ENCODE results near the gene TLE1.

TLE1 gene

DNA sequence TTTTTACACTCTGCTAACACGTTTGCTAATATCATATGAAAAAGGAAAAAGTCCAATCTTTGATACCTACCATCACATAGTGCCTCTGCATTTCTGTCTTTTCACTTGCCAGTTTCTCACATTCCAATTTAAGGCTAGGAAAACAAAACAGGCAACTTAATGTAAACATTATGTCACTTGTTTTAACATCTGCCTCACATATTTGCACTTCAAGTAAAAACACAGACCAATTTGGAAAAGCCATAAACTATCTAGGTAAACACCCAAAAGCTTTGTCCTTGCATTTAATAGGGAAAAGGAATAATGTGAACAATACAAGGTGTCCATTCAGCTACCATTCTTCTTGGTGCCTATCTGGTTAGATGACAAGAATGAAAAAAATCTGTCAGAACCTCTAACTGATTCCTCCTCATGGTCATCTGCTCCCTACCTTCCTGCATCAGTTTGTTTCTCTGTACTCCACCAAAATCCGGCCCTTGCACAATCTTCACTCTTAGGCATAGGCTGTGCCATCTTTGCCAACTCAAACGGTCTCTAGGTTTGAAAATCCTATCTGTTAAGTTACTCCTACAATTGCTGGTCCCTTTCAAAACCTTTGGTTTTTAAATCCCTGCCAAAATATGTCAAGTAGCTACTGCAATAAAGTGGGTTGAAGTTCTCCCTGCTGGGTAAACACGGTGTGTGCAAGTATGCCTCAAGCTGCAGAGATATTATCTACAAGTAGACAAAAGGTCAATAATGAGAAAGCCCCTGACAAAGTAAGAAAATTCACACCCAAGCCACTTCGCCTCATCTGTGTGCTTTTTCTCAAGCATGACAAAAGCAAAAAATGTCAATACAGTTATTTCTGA, 3.4 kb downstream of the TLE1 start:
- no peak for DNase-seq

DNA sequence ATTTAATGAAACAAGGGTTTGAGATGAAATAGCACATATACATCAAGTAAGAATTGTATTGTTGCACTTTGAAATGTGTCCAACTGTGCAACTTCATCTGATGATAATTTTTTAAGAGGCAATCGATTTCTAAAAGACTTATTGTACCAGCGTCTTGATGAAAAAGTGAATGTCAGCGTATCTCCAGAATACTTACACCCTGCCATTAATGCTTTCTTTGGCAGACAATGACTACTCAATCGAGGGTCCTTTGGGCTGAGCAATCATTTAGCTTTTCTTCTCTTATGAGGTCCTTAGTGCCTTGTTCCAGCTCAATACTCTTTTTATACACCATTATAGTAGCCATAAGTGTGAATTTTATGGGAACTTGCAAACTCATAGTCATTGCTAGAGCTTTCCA, 4.7 kb downstream of the TLE1 start:
- DNase-seq, result no peak

DNA sequence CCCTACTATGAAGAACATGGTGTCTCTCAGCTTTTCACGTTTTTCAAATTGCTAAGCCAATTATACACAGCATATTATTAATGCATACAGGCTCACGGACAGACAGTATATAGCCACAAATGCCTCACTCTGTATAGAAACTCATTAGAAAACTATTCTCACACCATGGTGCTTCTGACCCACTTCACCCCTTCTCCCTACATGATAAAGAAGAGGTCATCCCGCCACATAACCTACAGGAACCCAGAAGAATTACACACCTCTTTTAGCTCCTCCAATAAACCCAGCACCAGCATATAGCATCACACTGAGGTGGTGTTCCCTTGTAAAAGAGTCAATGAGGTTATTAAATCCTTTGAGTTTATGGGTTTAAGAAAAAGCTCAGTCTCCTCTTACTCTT, 5.6 kb downstream of the TLE1 start:
- DNase-seq, result no peak

DNA sequence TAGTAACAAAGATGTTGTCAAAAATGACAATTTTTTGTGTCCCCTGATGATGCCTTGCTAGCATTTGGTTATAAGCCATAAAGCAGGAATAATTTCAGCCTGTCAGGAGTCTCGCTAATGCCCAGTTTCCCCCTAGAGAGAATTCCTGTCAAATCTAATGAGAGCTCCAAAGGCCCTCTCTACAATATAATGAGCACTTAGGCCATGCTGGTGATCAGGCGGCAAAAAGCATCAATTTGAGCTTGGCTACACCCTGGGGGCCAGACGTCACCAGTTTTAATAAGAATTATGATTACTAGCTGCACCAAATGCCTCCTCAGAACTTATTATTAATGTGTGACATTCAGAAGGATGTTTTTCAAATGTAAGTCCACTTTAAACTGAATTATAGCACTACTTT, 6.1 kb downstream of the TLE1 start:
- no peak for DNase-seq

DNA sequence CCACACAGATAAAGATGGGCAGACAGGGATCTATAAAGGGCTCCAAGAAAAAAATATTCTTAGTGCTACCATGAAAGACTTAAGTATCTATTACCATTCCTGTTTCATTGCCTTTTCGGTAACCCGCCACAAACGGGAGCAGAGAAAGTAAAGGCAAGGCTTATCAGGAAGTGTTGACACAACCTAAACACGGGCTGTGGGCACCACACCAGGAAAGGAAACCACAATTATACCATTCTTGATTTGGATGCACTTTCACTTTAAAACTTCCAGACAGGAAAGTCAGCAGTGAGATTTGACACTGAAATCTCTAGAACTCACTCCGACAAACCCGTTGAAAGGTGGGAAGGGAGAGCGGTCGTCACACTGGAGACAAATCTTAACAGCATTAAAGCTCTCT, 6.5 kb downstream of the TLE1 start:
- DNase-seq, result no peak

DNA sequence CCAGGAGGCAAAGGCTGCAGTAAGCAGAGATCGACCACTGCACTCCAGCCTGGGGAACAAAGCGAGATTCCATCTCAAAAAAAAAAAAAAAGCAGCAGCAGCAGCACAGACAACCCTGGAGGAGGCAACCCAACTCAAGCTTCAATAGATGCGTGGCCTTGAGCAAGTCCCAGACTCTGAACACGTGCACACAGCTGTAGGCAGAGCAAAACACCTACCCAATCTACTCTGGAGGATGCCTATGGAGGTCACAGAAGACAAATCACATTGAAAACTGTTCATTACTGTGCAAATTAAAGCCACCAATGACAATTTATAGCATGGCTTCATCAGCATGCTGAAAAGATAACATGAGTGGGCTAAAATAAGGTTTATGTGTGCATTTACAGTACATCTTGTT, 7.2 kb downstream of the TLE1 start:
- no peak for DNase-seq

DNA sequence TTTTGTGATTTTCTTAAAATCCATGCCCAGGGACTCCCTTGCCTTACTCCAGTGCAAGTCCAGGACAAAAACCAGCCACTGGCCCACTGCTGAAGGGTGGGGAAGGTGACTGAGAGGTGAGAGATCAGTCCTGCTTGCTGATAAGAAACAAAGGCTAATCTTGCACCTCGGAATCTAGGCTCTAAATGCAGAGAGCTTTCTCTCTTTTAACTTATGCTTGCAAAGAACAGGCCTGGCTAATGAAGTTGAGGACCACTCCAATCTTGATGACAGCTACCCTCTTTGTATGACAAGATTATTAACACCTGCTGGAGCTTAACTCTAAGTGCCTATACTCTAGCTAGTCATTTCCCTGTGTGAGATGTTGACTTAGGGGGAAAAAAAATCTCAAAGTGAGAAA, 8.8 kb downstream of the TLE1 start:
- no peak for DNase-seq

DNA sequence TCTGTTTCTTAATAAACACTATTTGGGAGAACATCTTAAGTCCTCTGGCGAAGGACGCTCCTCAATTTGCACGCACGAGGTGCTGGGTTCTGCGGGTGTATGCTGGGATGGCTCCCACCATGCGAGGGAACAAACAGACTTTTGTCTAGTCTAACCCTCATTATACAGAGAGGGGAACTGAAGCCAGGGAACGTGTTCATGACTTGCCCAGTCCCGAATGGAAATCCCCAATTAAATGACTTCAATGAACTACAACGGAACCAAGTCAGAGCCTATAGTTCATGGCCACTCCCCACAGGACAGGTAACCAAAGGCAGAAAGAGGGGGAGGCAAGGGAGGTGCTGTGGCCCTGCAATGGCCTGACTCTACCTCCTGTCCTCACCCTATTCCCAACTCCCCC, 9.3 kb downstream of the TLE1 start:
- no peak for DNase-seq

DNA sequence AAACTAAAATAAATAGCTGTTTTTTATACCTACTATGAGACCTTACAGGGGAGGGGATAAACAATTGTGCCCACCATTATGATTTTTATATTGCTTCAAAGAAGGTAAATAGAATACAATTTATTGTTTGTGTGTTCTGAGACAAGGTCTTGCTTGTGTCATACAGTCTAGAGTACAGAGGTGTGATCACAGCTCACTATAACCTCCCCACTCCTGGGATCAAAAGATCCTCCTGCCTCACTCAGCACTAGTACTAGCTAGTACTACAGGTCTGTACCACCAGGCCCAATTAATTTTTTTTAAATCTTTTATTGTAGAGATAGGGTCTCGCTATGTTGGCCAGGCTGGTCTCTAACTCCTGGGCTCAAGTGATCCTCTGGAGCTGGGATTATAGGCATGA, 11.3 kb downstream of the TLE1 start:
- DNase-seq, result no peak

DNA sequence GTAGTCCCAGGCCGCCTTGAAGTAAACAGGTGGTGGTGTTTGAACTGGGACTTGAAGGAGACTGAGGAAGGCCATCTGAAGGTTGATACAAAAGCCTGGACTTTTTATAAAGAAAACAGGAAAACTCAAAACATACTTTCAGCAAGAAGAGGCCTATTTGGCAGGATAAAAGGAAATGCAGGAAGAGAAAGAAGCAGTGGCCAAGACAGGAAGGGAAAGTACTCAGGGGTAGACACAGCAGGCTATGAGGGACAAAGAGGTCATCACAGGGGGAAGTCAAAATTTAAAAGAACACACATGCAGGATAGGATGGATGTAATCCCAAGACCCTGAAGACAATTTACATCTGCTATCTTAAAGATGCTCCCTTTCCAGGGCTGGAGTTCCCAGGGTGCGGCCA, 13.0 kb downstream of the TLE1 start:
- DNase-seq, result no peak

DNA sequence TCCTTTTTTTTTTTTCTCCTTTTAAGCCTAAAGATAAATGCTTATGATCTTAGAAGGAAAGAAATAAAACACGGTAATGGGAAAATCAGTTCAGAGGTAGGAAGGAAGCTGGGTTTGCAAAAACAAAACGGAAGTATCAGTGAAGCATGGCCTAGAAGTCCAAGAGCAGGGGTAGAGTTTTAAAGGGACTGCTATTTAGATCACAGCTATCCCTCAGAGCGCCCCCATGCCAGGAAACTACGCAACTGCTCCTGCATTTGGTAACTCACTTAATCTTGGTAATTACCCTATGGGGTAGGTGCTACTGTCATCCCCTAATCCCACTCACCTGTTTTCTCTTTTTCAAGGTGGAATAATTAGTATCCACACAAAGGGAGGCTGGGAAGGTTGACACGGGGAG, 16.0 kb downstream of the TLE1 start:
- no peak for DNase-seq

DNA sequence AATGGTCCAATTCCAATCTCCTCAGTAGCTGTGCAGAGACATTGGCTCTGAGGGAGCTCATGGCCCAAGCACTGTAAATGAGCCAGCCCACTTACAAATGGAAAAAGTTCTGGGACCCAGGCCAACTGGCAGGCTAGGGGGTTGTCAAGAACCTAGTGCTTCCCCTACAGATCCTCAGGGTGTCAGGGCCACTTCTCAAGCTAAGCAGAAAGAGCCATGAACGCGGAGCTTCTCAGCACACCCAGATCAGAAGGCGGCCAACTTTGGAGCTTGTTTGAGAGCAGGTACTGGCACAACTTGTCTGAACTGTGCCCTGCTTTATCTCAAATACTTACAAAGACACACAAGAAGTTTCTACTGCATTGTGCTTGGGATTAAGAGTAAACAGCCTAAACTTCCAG, 17.5 kb downstream of the TLE1 start:
- DNase-seq, result no peak

DNA sequence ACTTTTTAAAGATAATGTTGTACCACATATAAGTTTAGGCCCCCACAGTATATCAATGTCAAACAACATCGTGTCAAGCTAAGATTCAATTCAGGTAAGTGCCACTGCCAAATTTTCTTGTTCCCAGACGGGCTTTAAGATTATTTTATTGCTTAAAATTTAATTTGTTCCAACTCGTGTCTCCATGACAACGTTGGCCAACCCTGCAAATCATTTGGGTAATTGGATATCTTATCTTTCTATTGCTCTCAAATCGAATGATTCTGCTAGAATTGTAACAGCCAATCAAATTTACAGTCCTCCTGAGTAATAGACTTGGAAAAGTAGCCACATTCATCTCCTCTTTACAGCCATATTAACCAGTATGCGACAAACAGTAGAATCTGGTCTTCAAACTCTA, 19.5 kb downstream of the TLE1 start:
- DNase-seq, result no peak

DNA sequence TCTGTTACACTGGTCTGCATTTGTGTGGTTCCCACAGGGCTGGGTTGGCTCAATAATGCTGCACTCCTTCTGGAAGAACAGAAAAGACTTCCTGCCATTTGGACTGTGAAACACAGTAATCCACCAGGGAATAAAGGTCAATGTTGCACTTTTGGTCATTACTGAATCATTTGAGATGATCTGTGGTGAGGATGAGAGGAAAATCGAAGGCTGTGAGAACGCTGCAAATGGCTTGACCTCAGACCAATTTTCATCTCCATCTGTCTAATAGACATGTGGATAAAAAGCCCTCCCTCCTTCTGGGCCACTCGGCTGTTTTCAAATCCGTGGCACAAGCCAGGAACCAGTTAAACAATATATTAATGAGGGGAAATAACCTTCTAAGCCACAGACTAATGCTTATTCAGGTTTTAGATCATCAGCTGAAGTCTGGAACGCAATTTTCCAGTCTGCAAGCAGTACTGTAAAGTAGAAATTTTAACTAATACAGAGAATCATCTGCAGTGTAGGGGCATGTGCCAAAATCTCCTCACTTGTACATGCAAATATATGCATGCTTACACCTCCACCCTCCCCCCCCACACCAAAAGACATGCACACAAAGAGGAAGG, 20.2 kb downstream of the TLE1 start:
- no peak for DNase-seq

DNA sequence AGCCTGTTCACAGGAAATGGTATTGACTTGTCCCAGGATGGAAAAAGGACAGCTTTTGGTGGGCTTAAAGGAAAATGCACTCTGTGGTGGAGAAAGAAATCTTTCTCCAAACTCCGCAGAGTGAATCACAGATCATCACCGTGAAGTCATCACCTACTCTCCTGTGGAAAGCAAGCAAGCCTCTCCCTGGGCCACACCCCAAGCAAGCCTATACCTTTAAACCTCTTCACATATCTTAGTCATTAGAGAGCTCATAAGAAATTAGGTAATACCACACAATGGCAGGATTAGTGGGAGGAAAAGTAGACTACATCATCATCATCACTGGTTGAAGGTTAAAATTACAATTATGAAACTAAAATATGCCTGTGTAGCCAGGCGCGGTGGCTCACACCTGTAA, 23.2 kb downstream of the TLE1 start:
- DNase-seq, result no peak

DNA sequence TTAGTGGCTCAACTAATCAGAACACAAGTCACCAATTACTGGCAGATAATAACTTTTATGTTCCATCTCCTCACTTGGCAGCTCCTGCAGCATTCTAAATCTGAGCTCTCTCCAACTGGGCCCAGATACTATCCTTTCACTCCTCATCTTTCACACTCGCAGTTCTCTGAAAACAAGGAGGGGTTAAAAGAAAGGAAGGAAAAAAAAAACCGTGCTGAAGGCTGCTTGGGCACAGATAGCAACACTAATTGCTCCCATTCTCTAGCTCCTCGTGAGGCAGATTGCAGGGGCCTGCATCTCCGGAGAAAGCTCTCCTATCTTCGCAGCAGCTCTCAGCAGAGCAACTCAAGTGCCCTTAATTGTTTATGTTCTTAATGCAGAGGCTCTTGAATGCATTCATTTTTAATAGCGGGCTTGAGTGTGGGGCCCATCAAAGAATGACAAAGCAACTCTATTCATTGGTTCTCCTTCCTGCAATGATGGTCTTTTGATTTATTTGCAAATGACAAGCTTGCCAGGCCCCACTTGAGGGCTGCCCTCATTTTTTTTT, 23.9 kb downstream of the TLE1 start:
- no peak for DNase-seq

DNA sequence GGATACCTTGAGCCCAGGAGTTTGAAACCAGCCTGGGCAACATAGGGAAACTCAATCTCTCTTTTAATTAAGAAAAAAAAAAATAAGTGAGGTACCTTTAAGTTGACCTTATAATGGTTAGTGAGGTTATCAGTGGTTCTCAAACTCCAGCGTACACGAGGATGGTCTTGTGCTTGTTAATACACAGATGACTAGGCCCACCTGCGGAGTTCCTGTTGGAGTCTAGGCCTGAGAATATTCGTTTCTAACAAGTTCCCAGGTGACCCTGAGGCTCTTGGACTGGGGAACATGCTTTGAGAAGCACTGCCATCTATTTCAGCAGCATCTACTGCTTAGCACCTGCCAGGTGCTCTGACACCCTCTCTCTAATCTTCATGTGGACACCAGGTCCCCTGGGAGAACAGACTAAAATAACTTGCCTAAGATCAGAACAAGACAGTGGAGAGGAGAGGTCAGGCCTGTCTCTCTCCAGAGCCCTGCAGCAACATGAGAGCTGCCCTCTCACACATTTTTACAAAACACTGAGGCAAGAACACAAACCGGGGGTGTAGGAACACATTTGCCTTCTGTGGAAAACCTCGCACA, 24.6 kb downstream of the TLE1 start:
- no peak for DNase-seq

DNA sequence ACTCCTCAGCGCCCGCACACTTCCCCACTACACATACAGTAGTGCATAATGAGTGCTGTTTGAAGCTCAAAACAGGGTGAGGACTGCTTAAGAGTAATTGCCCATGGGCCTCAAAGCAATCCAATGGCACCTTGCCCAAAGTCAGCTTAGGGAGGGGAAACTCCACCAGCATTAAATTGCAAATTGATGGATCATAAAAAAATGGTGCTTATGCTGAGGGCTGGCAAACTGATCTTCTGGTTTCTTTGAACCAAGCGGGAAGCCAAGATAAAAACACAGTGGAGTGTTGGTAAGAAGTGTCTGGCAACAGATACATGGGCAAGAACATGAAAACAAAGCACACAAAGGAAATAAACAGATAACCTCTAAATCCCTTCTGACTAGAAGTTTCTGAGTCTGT, 28.0 kb downstream of the TLE1 start:
- no peak for DNase-seq

DNA sequence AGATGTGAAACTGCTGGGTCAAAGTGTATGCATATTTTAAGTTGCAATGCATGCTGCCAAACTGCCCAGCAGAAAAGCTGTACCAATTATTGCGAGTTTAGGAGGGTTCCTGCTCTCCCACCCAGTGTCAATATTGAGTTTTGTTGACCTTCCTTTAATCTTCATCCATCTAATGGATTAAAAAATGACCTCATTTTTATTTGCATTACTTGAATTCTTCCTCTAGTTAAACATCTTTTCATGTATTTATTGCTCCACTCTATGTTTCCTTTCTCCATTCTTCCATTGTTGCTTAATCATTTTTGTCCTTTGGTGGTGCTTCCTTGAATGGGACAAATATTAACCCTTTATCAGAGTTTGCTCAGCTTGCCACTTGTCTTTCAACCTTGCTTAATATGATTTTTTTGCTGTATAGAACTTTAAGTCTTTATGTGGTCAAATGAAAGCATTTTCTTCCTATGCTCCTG, 32.4 kb downstream of the TLE1 start:
- no peak for DNase-seq

DNA sequence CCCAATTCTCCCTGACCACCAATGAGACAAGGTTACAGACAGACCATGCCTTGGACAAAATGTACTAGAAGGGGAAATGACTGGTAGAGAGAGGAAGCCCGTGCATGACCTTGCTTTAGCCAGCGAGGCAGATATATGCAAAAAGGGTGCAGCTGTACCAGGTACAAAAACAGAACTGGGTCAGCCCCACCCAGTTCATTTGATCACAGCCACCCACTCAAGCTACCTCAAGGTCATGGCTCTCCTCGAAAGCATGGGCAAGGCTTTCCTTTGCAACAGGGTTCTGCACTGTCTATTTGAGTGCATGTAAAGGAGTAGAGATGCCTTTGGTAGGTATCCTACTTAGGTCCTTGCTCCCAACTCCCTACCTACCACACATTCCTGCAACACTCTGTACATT, 33.3 kb downstream of the TLE1 start:
- DNase-seq, result no peak

DNA sequence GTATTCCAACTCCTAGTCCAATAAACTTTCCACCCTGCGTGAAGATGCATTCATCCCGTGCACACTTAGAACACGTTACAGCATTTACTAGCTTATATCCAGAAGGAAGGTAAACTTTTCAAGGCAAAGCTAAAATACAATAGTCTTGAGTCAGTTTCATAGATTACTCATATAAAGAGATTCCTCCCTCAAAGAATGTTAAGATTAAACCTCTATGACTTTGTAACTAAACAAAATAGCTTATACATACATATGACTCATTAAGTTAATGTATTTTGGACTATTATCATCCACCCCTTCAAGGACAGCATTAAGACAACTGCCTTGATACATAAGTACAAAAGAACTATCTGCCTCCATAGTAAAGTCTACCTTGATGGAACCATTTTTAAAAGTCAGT, 36.1 kb downstream of the TLE1 start:
- no peak for DNase-seq

DNA sequence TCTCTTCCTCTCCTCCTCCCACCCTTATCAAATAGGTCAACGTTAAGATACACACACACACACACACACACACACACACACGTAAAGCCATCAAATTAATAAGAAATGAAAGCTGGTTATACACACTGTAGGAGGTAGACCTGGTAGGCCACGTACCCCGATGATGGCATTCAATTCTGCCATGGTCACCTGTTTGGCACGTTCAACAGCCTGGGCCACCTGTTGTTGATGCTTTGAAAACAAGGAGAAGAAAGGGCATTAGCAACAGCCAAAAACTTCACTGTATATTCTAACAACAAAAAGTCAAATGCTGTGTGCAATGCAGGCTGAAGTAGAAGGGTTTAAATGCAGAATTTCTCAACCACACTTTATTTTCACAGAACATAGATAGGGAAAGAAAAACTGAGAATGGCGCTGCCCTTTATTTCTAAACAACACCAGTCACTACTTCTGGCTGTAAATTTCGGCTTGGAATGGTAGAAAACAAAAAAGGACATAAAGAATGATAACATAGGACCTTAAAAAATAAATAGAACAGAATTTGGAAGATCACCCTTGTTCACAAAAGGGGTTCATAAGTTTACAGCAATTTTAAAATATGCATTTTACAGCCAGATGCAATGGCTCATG, 37.2 kb downstream of the TLE1 start:
- DNase-seq, result no peak

Measured in NCI-H1694 (cell line).